ENCODE data around the gene LRRC25.

- TF ChIP-seq CTCF (IDR thresholded peaks at IDR 0.05) (no peak), POLR2A (IDR thresholded peaks at IDR 0.05) (no peak)
Observed at GRCh38 chr19:18433015-18433691, 35.7 kb upstream of the LRRC25 start.
